GM21367 (cell line): ENCODE data around the gene SSU72.
"Not testable (repeated sequence)": the region's sequence is repeated elsewhere in the genome, so short reads cannot be mapped to it uniquely, and the experiment has no call there.

ENCODE experiments used
- ATAC-seq: cut with Tn5 transposase; IDR thresholded peaks from one replicate; pipeline ENCODE4 v1.9.1; 2021; ENCODE audit not compliant: unreplicated experiment

Gene SSU72

GRCh38 chr1:1561801-1562470, 12.7 kb downstream of the SSU72 start:
- no peak for ATAC-seq

DNA sequence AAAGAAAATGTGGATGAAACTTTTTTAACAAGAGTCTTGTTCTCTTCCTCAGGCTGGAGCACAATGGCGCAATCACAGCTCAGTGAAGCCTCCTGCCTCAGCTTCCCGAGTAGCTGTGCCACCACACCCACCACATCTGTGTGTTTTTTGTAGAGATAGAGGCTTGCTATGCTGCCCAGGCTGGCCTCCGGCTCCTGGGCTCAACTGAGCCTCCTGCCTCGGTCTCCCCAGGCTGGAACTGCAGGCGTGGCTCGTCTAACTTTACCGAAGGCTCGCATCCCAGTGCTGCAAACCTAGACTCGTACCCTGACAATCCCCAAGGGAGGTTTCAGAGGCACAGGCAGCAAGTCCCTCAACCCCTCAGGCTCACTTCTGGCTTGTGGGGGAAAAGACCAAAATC, 14.5 kb downstream of the SSU72 start:
- no peak for ATAC-seq

DNA sequence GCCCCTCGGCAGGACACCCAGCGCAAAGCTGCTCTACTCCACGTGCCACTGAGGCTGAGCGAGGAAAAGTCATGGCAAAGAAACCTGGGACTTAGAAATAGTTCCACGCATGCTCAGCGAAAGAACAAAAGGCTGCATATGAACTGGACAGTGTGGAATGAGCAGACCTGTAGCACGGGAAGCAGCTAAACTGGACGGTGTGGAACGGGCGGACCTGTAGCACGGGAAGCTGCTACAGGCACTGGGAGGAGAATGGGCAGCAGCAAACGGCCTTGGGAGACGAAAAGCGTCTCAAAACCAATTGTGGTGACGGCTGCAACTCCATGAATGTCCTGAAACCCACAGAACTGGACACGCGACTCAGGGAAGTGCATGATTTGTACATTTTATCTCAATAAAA, 15.6 kb downstream of the SSU72 start:
- ATAC-seq: no peak

DNA sequence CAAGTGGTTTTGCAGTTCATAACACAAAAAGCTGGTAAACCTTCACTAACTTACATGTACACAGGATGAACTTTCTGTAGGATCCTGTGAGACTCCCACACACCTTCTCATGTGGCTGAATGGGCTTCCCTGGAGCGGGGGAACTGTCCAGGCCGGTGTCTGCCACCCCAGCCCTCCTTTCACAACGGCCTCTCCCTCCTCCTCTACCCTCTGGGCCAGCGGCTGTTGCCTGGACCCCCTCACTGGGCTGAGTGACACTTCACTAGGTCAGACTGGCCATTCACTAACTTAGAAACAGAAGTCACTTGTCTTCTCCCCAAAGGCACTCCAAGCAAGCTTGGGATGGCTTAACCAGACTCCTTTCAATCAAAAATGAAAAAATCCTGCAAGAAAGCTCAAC, 16.1 kb downstream of the SSU72 start:
- no peak for ATAC-seq

- not testable (repeated sequence) for ATAC-seq
These were observed 17.0 kb downstream of the SSU72 start for GRCh38 chr1:1557688-1558087.

GRCh38 chr1:1556961-1557360, 17.7 kb downstream of the SSU72 start:
- ATAC-seq: not testable (repeated sequence)

- no peak for ATAC-seq
These were observed 18.2 kb downstream of the SSU72 start for GRCh38 chr1:1556505-1556904.

- no peak for ATAC-seq
These were observed 19.4 kb downstream of the SSU72 start for GRCh38 chr1:1554926-1555915.

DNA sequence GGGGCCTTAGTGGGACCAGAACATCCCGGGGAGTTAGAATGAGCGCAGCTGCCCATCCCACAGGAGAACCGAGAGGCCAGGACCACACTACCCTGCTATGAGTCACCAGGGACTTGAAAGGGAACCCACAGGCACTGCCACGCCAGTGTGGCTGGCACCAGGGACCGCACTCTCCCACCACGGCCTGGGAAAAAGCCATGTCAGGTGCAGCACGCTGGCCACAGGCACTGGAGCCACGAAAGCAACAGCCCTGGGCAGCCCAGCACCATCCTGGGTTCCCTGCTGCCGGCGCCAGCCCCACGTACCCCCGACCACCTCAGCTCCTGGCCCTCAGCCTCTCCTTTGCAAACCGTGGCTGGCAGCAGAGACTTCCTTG, 20.1 kb downstream of the SSU72 start:
- ATAC-seq: no peak

DNA sequence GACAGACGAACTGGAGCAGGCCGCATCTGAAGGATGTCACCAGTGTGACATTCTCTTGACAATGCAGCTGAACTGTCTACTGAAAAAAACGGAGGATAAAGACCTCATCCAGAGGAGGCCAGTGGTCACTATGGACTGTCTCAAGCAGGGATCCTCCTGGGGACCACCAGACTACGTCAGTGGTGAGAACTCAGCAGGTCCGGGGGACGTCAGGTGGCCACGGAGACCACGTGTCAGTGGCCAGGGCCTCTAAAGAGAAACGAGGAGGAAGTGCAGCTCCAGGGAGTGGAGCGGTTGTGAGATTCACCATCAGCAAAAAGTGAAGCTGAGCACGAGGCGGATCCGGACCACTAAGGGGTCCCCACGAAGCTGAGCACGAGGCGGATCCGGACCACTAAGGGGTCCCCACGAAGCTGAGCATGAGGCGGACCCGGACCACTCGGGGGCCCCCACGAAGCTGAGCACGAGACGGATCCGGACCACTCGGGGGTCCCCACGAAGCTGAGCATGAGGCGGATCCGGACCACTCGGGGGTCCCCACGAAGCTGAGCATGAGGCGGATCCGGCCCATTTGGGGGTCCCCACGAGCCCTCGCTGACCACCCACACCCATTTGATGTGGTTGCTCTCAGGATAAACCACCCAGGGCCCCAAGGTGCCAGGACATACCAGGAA, 20.7 kb downstream of the SSU72 start:
- ATAC-seq: no peak

DNA sequence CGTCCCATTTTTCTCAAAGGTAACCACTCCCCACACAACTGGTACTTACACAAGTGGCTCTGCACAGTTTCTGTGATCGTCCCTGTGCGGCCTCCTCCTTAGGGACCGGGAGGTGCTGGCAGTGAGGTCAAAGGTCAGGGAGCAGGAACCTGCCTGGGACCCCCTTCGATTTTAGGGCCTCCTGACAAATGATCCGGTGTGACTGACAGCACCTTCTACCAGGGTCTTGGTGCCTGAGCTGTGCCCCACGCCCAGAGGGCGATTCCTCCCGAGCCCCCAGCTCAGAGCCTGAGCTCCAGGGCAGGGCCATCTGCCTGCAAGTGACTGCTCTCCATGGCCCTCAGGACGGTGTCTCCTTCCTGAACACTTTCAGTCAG, 22.4 kb downstream of the SSU72 start:
- ATAC-seq: no peak

- no peak for ATAC-seq
These were observed 23.0 kb downstream of the SSU72 start for GRCh38 chr1:1551524-1552262.

DNA sequence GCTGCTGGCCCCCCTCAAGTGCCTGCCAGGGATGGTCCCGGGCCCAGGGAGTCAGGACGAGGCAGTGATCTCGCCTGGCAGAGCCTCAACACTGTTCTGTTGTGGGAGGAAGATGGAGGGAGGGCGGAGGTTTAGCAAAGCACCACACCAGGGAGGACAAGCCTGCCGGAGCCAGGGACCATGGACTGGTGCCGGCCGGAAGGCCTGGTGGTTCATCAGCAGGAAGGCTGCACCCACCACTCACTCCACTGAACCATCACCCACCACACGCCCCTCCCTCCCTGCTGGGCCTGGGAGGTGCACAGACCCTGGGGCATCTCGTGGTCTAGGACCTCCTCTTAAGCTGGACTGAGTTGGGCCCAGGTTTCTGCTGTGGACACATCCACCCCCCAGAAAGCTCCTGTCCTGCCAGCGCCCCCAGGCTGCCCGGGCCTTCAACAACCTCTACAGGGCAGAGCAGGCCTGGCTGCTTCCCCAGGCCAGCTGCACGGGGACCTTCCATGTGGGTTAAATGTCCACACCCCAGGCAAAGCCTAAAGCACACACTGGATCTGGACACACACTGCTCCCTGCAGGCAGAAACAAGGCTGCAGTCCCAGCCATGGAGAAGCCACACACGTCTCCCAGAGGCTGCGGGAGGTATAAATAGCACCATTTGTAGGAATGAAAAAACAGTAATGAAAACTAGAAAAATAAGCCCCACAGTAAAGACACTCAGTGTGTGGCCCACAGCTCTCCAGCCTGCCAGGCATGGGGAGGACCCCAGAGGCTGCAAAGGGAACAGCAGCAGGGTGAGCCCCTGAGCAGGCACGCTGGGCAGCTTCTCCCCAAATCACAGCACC, 23.9 kb downstream of the SSU72 start:
- ATAC-seq: no peak

DNA sequence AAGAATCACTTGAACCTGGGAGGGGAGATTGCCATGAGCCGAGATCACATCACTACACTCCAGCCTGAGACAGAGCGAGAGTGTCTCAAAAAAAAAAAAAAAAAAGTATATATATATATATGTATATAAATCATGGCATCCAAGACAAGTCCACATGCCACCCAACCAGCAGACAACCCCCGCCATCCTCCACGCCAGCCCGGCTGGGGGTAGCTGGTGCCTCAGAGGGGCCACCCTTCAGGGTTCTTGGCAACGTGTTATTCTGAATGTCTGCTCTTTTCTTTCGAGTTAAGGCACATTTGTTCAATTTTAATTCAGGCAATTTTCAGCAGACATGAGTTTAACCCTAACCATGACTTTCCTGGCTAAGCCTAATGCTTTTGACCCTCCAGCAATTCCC, 24.6 kb downstream of the SSU72 start:
- ATAC-seq: no peak

DNA sequence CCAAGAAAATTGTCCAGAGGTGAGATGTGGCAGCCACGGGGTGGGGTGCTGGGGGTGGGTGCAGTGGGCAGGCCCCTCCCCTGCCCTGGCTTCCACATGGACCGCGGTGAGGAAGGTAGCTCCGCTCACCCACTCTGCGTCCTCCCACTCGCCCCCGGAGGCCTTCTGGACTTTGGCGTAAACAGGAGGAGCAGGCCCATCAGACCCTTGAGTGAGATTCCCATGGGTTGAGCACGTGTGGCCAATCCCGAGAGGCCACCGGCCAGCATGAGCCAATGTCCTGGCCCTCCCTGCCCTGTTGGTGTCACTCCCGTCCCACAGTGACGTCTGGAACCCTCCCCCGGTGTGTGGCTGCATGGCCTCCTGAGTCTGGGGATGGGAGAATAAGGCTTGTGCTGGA, 26.1 kb downstream of the SSU72 start:
- no peak for ATAC-seq

DNA sequence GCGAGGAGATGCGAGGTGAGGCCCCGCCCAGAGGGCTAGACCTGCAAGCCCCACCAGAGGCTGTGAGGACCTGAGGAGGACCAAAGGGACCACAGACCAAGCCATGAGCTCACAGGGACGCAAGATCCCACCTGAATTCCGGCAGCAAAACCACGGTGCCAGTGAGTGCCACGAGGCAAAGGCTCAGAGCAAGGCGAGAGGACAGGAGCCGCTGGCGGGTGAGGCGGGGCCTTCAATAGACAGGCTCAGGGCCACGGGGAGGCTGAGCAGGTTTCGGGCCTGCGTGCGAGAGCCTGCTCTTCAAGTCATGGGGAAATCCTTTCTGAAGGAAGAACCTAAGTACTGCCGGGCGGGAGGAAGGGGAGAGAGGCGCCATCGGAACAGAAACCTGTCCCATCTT, 27.2 kb downstream of the SSU72 start:
- ATAC-seq: no peak

DNA sequence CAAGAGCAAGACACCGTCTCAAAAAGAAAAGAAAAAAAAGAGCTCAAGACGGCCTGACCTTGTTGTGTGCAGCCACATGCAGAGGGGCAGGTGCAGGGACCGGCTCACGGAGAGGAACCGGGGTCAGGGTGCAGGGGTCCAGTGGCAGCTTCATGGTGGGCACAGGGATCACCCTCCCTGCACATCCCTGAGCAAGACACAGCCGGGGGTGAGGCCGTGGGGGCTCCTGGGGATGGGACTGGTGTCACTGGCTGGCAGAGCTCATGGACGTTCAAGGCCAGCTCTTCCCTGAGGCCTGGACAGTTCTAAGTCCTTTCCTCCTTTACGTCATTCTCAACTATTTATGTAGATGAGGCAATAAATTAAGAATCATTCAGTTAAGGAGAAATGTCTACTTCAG, 27.7 kb downstream of the SSU72 start:
- ATAC-seq: no peak

DNA sequence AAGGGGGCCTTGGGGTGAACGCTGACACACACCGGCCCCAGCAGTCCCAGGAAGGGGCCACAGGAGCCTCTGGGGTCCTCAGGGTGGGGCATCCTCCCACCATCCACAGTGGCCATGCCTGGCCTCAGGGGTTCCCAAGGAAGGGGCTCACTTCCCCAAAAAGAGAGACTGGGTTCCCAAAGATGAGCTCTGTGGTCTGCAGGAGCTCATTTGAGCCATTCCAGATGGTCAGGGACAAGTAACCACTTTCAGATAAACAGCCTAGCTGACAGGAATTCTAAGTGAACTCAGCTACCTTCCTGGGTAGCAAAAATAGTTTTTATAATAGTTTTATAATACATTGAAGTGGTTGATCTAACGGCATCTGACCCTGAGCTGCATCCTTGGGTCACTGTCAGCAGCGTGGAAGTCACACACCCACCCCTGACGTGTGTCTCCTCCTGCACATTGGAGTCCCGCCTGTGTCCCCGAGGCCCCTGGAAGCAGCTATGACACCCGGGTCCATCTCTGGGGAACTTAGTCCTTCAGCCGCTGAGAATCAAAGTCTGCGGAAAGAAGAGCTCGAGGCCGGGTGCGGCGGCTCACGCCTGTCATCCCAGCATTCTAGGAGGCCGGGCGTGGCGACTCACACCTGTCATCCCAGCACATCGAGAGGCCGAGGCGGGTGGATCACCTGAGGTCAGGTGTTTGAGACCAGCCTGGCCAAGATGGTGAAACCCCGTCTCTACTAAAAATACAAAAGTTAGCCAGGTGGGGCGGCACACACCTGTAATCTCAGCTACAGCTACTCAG, 28.5 kb downstream of the SSU72 start:
- ATAC-seq: no peak

- ATAC-seq: no peak
These were observed 30.1 kb downstream of the SSU72 start for GRCh38 chr1:1544544-1544943.
